ENCODE results near the gene RIMBP2.

Gene RIMBP2

DNA sequence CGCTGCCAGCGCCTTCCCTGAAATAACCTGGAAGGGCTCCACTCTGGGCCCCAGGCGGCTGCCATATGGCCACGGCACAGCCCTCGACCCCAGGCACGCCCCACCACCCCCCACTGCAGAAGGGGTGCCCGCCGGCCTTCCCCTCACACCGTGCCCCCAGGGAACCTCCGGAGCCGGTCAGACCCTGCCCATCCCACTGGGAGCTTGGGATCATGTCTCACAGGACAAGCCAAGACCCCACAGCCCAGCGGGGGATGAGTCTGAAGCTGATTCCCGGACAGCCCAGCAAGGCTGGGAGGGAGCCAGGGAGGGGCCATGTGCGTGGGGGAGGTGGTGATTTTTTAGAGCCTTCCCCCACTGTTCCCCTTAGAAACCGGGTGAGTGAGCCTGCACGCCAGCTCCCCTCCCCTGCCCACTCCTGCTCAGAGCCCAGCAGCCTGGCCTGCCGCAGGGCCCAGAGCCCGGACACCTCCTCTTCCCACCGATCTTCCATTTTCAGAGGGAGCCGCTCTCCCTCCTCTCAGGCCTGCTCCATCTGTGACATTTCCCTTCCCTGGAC is 1.4 kb downstream of the RIMBP2 start:
- Mint-ChIP-seq H3K9me3 (no peaks in the 10 kb centered on the region), H3K27ac (no peak overlapping the region), H3K27me3 (peaks cover 37% of the 10 kb centered on the region), H3K4me3 (no peak overlapping the region), H3K36me3 (no peaks in the 10 kb centered on the region), H3K4me1 (peaks cover 17% of the 10 kb centered on the region)

DNA sequence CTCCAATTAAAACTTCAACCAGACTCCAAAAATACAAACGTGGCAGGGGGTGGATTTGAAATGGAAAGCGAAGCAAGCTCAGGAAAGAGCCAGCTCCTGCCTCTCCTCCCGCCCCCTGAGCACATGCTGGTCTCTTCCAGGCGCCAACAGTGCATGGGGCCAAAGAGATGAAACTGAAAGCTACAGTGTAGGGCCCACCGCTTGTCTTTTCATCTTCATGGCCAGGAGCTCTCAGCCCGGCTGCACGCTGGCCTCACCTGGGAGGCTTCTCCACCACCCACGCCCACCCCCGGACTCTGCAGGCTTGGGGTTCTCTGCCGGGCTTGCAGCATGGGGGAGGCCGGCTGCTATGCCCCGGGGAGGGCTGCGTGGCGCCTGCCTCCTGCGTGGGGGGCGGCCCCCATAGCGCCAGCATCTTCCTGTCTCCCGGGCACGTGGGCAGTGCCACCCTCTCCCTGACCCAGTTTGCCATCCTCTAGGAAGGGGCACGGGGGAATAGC is 2.0 kb downstream of the RIMBP2 start:
- H3K4me1 Mint-ChIP-seq = peaks cover 17% of the 10 kb centered on the region

DNA sequence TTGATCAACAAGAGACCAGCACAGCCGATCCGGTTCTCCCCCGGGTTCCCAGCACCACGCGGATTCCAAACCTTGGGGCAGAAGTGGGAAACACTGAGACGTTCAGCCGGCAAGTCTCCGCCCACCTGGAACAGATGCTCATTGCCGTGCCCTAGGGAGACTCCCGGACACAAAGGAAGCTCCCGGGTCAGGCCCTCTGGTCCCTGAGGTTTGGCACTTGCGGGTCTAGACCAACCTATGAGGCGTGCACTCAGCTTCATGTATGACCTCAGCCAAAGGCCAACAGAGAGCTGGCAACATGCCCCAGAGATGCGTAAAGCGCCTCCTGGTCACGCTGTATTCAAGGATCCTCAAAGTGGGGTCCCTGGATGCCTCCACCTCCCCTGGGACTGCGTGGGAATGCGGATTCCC is 2.5 kb downstream of the RIMBP2 start:
- no peaks in the 10 kb centered on the region for H3K9me3 Mint-ChIP-seq
- H3K4me3 Mint-ChIP-seq = no peak overlapping the region
- H3K36me3 Mint-ChIP-seq = no peaks in the 10 kb centered on the region
- H3K4me1 Mint-ChIP-seq = peaks cover 17% of the 10 kb centered on the region
- H3K27ac Mint-ChIP-seq = no peak overlapping the region
- H3K27me3 Mint-ChIP-seq = peaks cover 37% of the 10 kb centered on the region

More for the DNA sequence above, 2.0 kb downstream of the RIMBP2 start:
- peaks cover 37% of the 10 kb centered on the region for H3K27me3 Mint-ChIP-seq
- no peak overlapping the region for H3K27ac Mint-ChIP-seq
- H3K9me3 Mint-ChIP-seq = no peaks in the 10 kb centered on the region
- H3K4me3 Mint-ChIP-seq = no peak overlapping the region
- H3K36me3 Mint-ChIP-seq = no peaks in the 10 kb centered on the region

DNA sequence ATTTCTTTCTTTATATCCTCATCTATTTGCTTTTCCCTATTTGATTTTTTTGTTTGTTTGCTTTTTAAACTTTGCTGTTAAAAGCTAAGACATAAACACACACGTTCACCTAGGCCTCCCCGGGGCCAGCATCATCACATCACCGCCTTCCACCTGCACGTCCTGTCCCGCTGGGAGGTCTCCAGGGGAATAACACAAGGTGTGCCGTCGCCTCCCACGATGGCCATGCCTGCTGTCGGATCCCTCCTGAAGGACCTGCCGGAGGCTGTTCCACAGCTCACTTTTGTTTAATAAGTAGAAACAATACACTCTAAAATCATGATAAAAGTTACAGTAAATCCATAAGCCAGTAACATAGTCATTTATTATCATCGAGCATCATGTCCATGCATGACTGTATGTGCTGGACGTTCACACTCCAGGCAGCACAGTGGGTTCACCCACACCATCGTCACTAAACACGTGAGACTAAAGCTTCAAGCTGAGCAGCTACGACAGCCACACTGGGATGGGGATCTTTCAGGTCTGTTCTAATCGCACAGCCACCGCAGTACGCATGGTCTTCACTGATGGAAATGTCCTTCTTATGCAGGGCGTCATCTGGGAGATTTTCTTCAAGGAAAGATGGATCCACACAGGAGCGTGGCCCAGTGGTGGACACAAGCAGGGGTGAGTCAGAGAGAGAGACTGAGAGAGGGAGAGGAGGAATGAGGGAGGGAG is 3.6 kb downstream of the RIMBP2 start:
- H3K27ac Mint-ChIP-seq = no peak overlapping the region
- H3K36me3 Mint-ChIP-seq = no peaks in the 10 kb centered on the region
- peaks cover 29% of the 10 kb centered on the region for H3K27me3 Mint-ChIP-seq
- H3K4me1 Mint-ChIP-seq = peaks cover 17% of the 10 kb centered on the region
- H3K9me3 Mint-ChIP-seq = no peaks in the 10 kb centered on the region
- H3K4me3 Mint-ChIP-seq = no peak overlapping the region

DNA sequence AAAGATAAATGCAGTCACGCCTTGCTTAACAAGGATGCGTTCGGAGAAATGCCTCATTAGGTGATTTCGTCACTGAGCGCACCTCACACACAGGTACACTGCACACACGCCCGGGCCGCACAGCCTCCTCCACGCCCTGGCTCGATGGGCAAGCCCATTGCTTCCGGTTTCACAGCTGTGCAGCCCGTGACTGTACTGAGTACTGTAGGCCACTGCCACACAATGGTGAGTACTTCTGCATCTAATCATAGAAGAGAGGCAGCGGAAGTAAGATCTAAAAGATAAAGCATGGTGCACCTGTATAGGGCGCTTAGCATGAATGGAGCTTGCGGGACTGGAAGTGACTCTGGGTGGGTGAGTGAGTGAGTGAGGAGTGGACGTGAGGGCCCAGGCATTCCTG is 4.3 kb downstream of the RIMBP2 start:
- Mint-ChIP-seq H3K4me1 (peaks cover 17% of the 10 kb centered on the region), H3K27ac (no peak overlapping the region), H3K27me3 (peaks cover 26% of the 10 kb centered on the region), H3K9me3 (no peaks in the 10 kb centered on the region), H3K36me3 (no peaks in the 10 kb centered on the region), H3K4me3 (no peak overlapping the region)

DNA sequence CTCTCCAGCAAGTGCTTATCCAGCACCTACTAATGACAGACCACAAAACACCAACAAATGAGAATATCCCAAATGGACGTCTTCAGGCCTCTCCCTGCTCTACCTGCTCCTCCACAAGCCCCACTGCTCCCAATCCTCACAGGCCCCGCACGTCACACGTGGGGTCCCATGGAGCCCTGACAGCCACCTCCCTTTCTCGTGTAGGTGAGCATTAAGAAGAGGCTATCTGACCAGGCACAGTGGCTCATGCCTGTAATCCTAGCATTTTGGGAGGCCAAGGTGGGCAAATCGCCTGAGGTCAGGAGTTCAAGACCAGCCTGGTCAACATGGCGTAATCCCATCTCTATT is 5.4 kb downstream of the RIMBP2 start:
- no peak overlapping the region for H3K27ac Mint-ChIP-seq
- no peaks in the 10 kb centered on the region for H3K9me3 Mint-ChIP-seq
- H3K4me3 Mint-ChIP-seq = no peak overlapping the region
- peaks cover 9% of the 10 kb centered on the region for H3K4me1 Mint-ChIP-seq
- H3K27me3 Mint-ChIP-seq = peaks cover 19% of the 10 kb centered on the region
- no peaks in the 10 kb centered on the region for H3K36me3 Mint-ChIP-seq

DNA sequence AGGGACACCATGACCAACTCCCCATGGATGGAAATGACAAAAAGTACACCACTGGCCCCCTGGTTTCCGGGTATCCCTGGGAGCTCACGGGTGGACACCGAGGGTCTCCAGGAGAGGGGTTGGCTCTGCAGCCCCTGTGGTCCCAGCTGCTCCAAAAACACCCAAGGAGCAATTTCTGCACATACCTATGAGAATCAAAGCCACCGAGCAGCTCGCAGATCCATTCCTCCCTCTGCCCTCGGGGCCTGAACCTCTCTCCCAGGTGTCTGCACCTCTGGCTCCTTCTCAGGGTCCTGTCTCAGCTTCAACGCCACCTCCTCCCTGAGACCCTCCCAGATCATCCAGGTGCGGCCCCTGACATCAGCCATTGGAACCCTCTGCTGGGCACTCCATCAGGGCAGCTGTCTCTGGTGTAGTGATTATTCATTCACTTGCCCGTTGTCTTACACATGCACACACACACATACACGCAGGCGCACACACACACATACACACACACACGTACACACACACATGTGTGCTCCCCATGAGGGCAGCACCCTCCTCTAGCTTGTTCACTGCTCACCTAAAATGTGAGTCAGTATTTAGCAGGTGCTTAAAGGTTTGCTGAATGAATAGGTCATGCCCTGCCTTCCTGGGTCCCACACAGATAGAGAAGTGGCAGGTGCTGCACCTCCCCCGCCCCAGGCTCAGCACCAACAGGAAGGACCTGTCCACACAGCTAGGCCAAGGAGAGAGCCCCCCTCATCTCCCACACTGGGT is 5.9 kb downstream of the RIMBP2 start:
- H3K9me3 Mint-ChIP-seq = no peaks in the 10 kb centered on the region
- peaks cover 20% of the 10 kb centered on the region for H3K27me3 Mint-ChIP-seq
- no peaks in the 10 kb centered on the region for H3K36me3 Mint-ChIP-seq
- peaks cover 9% of the 10 kb centered on the region for H3K4me1 Mint-ChIP-seq
- H3K4me3 Mint-ChIP-seq = no peak overlapping the region
- H3K27ac Mint-ChIP-seq = no peak overlapping the region

DNA sequence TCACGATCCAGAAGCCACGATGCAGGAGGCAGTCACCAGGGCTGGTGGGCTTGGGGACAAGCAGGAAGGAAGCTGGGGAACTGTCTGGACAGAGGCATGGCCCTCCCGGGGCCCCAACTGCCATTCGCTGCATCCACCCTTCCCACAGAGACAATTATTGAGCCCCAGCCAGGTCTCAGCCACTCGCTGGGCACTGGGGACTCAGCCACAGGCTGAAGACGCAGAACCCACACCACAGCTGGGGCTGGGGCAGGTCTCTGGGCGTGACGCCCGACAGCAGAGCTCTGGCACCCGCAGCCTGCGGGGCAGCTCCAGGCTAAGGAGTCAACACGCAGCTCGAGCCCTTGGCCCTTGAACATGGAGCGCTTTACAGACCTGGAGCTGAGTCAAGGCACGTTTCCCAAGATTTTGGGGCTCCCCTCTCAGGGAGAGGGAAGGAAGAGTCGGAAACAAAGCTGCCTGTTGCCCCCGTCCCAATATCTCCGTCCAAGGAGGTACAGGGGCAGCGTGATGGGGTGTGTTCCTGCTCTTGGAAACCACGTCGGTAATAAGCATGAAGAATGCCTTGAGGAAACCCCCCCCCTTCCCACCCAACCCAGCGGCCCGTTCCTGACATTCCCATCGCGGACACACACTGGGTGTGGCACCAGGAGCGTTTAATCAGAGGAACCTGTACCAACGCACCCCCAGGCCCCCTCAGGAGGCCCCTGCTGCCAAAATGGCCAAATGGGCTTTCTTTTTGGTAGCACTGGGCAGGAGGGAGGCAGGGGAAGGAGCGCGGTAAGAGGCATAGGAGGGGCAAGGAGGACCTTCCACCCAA is 6.7 kb downstream of the RIMBP2 start:
- Mint-ChIP-seq H3K27ac (no peak overlapping the region), H3K4me1 (peaks cover 5% of the 10 kb centered on the region), H3K36me3 (no peaks in the 10 kb centered on the region), H3K4me3 (no peak overlapping the region), H3K27me3 (peaks cover 17% of the 10 kb centered on the region), H3K9me3 (no peaks in the 10 kb centered on the region)

DNA sequence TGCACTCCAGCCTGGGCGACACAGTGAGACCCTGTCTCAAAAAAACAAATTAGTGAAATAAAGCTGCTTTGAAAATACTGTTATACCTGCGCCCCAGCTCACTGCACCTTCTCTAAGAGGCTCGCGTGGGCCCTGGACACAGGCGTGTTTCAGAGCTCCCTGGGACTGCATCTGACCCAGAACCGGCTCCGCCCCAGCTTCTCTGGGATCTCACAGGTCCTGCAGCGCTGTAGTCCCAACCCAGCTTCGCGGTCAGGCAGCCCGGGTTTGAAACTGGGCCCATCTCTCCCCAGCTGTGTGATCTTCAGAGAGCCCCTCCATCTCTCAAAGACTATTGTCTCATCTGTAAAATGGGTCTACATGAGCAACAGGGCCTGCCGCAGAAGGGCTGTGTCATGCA is 7.5 kb downstream of the RIMBP2 start:
- H3K4me3 Mint-ChIP-seq = no peak overlapping the region
- H3K27ac Mint-ChIP-seq = no peak overlapping the region

DNA sequence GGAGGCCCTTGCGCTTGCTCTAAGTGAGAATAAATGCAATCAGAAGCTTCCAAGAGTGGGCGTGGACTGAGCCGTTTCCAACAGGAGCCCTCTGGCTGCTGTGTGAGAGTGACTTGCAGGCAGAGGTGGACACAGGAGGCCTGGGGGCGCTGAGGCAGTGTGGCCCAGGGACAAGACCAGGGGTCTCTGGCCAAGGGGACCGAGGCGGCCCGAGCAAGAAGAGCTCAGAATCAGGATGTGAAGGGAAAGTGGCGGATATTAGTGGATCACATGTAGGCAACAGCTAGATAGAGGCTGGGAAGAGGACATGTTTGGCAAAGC is 8.6 kb downstream of the RIMBP2 start:
- Mint-ChIP-seq H3K27ac (no peak overlapping the region), H3K27me3 (peaks cover 12% of the 10 kb centered on the region), H3K9me3 (no peaks in the 10 kb centered on the region), H3K4me3 (no peak overlapping the region), H3K4me1 (no peaks in the 10 kb centered on the region), H3K36me3 (no peaks in the 10 kb centered on the region)

More for the DNA sequence above, 7.5 kb downstream of the RIMBP2 start:
- Mint-ChIP-seq H3K27me3 (peaks cover 17% of the 10 kb centered on the region), H3K36me3 (no peaks in the 10 kb centered on the region), H3K9me3 (no peaks in the 10 kb centered on the region), H3K4me1 (peaks cover 5% of the 10 kb centered on the region)

DNA sequence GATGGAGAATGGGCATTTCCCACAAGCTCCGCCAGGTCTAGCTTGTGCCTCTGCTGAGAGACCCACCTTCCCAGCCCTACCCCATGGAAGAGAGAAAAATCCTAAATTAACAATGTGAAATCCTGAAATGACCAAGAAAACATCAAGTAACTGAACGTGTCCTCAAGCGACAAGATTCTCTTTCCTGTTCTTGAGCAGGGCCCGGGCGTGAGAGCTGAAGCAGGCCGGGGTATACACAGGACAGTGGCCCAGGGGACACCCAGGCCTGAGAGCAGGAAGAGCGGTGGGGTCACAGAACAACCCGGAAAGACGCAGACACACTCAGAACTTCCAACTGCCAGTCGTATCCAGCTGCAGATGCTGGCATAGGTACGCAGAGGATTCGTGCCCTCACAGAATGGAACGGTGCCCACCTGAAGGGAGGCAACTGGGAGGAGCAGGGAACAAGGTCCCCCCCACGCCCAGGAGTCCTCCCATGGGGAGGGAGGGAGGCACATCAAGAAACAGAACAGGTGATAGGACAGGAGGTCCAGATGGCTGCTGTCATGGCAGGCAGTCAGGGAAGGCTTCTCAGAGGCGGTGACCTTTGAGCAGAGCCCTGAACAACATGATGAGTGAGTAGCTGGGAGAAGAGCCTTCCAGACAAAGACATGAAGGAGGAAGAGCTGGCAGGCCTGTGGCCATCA is 9.1 kb downstream of the RIMBP2 start:
- H3K9me3 Mint-ChIP-seq = no peaks in the 10 kb centered on the region
- no peak overlapping the region for H3K27ac Mint-ChIP-seq
- no peaks in the 10 kb centered on the region for H3K4me1 Mint-ChIP-seq
- no peak overlapping the region for H3K4me3 Mint-ChIP-seq
- H3K36me3 Mint-ChIP-seq = no peaks in the 10 kb centered on the region
- H3K27me3 Mint-ChIP-seq = peaks cover 7% of the 10 kb centered on the region

DNA sequence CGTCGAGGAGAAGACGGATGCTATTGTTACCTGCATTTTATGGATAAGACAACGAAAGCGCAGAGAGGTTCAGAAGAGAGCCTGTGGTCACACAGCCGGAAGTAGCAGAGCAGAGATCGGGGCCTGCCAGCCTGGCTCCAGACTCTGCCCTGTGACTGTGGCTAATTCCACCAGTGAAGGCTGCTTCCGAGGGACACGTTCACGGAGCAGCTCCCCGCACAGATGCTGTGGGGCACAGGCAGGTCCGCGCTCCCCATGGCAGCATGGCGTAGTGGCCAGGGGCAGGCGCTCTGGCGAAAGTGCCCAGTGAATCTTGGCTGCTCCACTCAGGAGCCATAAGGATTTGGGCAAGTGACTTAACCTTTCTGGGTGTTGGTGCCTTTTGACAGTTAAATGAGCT is 9.8 kb downstream of the RIMBP2 start:
- Mint-ChIP-seq H3K36me3 (no peaks in the 10 kb centered on the region), H3K4me3 (no peak overlapping the region), H3K9me3 (no peaks in the 10 kb centered on the region), H3K4me1 (no peaks in the 10 kb centered on the region), H3K27me3 (peaks cover 5% of the 10 kb centered on the region), H3K27ac (no peak overlapping the region)

DNA sequence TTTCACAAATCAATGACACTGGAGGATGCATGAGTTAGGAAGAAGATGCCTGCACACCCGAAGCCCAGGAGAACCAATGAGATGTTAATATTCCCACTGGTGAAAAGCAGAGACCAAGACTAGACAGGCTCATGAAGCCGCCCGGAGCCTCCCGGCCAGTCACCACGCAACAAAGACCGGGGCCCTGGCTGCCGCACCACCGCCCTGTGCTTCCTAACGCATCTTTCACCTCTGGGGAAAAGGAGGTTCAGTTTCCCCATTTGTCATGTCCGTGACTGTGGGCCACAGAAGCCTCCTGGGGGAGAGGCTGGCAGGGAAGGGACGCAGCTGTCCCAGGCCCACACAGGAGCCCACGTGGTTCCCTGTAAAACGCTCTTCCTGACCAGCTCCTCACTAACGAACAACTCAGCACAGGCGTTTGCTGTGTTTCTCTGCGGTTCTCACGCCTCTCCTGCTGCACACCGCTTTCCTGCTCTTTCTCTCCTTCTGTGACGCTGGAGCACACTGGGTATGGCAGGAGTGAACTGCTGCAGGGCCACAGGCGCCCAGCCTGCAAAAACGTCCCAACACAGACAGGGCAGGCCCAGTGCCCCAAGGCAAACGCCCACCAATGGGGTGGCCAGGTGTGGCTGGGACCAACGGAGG is 10.8 kb downstream of the RIMBP2 start:
- Mint-ChIP-seq H3K36me3 (no peaks in the 10 kb centered on the region), H3K27ac (no peak overlapping the region), H3K27me3 (peaks cover 5% of the 10 kb centered on the region), H3K4me1 (no peaks in the 10 kb centered on the region), H3K9me3 (no peaks in the 10 kb centered on the region), H3K4me3 (no peak overlapping the region)

DNA sequence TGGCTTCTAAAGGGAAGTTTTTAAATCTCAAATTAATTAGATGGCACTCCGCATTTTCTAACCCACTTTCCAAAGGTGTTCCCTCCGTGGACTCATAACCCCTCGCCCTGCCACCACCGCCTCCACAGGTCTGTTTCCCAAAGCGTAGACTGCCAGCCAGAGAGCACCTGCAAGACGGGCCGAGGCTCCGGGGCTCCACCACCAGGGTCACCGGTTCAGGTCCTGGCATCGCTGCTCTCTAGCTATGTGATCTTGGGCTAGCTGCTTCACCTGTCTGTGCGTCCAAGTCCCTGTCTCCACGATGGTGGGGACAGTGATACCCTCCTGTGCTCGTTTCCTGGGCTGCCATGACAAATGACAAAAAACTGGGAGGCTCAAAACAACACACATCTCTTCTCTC is 11.5 kb downstream of the RIMBP2 start:
- Mint-ChIP-seq H3K9me3 (no peaks in the 10 kb centered on the region), H3K4me1 (no peaks in the 10 kb centered on the region)

More for the DNA sequence above, 11.5 kb downstream of the RIMBP2 start:
- Mint-ChIP-seq H3K36me3 (no peaks in the 10 kb centered on the region), H3K27me3 (peaks cover 2% of the 10 kb centered on the region), H3K4me3 (no peak overlapping the region), H3K27ac (no peak overlapping the region)

Measured in activated naive CD4-positive, alpha-beta T cell treated with anti-CD3 and anti-CD28 coated beads, Interleukin-2, amount 50 U/mL, for 24 hours (primary cell).